Stimulated activated CD4-positive, alpha-beta T cell treated with anti-CD3 and anti-CD28 coated beads, TNF-alpha, amount 100 ng/mL, for 1 hour (primary cell): ENCODE data around the gene ZNF816.
"Not testable (repeated sequence)": the region's sequence is repeated elsewhere in the genome, so short reads cannot be mapped to it uniquely, and the experiment has no call there.

ENCODE experiments used
- DNase-seq, 3 donors: peaks; one replicate each; pipeline ENCODE4 v3.0.0-alpha.2; 2020; ENCODE audit warnings: low read depth in 3 of 3, low spot score in 1 of 3

ZNF816 gene

DNA sequence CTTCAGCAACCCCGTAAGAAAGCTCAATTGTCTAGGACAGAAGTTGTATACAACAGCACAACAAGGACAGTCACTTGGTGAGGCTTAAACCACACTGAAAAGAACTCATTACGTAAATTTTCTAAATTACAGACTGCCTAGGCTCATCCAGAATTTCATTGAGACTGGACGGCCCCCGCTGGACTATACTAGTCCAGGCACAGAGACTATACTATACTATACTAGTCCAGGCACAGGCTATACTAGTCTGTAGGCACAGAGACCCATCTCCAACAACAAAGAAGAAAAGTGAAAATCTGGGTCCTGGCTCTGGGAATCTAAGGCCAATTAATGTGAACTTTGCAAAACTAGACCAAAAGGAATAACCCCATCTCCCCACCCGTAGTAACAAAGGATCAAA, 700 bp downstream of the ZNF816 start:
- DNase-seq = no peak

DNA sequence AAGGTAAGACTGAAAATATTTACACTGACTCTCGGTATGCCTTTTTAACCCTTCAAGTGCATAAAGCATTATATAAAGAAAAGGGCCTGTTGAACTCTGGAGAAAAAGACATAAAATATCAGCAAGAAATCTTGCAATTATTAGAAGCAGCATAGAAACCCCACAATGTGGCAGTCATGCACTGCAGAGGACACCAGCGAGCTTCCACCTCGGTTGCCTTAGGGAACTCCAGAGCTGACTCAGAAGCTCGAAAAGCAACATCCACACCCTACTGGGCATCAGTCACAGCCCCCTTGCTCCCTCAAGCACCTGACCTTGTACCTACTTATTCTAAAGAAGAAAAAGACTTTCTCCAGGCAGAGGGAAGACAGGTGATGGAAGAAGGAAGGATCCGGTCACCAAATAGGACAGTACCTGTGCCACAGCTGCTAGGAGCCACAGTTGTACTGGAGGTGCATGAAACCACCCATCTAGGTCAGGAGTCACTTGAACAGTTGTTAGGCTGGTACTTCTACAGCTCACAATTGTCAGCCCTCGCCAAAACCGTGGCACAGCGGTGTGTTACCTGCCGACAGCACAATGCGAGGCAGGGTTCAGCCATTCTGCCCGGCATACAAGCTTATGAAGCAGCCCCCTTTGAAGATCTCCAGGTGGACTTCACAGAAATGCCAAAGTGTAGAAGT, 2.9 kb downstream of the ZNF816 start:
- no peak for DNase-seq

DNA sequence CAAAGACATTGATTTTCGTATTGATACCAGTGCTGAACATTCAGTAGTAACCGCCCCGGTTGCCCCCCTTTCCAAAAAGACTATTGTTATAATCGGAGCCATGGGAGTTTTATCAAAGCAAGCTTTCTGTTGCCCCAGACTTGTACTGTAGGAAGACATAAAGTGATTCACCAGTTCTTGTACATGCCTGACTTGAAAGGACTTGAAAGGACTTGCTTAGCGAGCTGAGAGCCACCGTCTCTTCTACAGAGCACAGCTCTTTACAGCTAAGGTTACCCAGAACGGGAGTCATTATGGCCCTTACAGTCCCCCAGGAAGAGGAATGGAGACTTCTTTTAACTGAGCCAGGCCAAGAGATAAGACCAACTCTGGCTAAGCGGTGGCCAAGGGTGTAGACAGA, 5.1 kb downstream of the ZNF816 start:
- DNase-seq = no peak

DNA sequence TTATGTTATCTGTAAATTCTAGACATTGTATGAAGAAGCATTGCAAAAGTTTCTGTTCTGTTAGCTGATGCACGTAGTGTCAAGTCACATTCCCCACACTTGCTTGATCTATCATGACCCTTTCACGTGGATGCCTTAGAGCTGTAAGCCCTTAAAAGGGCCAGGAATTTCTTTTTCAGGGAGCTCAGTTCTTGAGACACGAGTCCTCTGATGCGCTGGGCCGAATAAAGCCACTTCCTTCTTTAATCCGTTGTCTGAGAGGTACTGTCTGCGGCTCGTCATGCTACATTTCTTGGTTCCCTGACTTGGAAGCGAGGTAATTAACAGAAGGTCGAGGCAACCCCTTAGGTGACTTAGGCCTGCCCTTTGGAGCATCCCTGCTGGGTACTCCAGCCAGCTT, 5.8 kb downstream of the ZNF816 start:
- no peak for DNase-seq

DNA sequence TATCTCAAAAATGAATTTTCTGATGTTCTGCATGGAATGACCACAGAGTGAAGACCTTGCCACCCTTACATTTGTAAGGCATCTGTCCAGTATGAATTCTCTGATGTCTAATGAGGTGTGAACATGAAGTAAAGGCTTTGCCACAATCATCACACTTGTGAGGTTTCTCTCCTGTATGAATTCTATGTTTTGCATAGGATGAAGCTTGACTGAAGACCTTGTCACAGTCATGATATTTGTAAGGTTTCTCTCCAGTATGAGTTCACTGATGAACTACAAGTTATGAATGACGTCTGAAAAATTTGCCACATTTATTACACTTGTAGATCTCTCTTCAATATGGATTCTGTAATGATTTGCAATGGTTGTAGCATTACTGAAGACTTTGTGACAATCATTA, 13.3 kb downstream of the ZNF816 start:
- no peak for DNase-seq

DNA sequence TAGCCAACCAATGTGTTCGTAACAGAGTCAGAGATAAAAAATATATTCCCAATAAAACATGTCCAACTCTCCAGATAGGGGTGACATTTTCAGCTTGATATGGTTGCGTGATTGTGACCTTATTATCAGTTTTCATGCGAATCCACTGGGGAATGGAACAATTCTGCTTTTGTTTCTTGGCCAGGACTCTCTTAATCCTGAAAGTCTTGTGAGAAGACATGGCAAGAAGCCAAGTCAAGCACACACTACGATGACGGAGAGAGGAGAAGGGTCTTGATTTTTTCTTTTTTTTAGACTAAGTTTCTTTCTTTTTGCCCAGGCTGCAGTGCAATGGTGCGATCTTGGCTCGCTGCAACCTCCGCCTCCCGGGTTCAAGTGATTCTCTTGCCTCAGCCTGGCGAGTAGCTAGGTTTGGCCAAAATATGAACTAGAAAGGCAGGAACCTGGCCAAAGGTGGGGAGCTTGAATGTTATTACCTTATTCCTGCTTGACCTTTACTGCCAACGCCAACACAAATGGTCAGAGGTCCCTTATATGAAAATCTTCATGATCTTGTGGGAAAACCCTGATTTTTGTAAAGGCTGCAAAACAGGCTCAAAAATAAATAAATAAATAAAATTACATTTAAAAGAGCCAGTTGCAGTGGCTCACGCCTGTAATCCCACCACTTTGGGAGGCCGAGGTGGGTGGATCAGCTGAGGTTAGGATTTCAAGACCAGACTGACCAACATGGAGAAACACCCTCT, 14.5 kb downstream of the ZNF816 start:
- no peak for DNase-seq

DNA sequence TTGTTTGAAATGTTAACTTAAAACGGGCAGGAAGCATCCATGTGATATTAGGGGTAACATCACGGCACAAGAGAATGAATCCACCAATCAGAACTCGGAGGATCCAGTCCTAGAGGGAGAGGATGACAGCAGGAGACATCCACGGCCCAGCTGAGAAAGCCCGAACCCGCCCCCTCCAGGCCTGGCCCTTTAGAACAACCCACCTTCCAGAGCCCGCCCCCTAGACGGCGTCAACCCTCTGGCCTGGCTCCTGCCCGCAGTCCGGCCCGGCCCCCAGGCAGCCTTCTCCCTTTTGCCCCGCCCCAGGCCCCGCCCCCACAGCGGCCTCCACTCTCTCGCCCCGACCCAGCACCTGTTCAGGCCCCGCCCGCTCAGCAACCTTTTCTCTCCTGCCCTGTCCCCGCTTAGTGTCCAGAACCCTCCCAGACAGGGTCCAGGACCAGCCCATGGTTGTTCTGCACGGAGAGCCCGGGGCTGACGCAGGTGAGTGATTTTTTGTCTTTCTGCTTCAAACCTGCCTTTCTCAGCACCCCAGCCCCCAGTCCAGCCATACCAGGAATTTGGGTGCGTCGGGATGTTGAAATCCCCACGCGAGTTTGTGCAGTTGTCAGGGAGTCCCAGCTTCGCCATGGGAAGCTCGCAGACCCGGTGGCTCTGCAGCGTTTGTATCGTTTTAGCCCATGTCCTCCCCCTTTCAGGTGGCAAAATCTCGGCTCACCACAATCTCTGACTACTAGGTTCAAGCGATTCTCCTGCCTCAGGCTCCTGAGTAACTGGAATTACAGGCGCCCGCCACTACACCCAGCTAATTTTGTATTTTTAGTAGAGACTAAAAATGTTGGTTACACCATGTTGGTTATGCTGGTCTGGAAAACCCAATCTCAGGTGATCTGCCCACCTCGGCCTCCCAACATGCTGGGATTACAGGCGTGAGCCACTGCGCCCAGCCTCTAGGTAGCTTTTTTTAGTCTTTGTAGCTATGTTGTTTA, 16.1 kb downstream of the ZNF816 start:
- no peak for DNase-seq

DNA sequence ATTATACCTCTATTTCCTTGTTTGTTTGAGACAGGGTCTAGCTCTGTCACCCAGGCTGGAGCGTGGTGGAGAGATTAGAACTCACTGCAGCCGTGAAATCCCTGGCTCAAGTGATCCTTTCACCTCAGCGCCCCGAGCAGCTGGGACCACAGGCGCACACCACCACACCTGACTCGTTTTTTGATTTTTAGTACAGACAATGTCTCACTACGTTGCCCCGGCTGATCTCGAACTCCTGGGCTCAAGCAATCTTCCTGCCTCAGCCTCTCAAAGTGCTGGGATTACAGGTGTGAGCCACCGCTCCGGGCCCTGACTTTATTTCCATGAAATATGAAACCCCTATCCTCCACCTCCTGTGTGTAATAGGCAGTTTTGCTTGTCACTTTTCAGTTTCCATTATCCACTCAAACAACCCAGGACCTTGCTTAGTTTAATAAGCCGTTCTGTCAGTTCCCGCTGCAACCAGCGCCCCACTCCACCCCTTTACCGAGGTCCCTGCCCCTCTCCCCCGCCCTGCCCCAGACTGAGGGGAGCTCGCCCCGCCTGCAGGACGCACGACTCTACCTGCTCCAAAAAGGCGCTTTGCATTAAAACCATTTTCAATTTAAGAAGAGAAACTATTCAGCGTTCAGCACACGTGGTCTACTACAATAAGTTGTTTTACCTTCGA, 16.9 kb downstream of the ZNF816 start:
- DNase-seq = no peak

DNA sequence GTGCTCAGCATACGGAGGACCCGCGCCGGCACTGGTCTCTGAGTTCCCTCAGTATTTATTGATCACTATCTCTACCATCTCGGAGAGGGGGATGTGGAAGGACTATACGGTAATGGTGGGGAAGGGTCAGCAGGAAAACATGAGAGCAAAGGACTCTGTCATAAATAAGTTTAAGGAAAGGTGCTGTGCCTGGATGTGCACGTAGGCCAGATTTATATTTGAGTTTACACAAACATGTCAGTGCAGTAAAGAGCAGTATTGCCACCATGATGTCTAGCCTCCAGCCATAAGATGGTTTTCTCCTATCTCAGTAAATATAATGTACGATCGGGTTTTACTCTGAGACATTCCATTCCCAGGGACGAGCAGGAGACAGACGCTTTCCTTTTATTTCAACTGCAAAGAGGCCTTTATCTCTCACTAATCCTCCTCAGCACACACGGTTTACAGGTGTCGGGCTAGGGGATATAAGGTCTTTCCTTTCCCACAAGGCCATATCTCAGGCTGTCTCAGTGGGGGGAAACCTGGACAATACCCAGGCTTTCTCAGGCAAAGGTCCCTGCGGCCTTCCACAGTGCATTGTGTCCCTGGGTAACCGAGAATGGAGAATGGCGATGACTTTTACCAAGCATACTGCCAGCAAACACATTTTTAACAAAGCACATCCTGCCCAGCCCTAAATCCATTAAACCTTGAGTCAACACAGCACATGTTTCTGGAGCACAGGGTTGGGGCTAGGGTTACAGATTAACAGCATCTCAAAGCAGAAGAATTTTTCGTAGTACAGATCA, 17.8 kb downstream of the ZNF816 start:
- DNase-seq = not testable (repeated sequence)

DNA sequence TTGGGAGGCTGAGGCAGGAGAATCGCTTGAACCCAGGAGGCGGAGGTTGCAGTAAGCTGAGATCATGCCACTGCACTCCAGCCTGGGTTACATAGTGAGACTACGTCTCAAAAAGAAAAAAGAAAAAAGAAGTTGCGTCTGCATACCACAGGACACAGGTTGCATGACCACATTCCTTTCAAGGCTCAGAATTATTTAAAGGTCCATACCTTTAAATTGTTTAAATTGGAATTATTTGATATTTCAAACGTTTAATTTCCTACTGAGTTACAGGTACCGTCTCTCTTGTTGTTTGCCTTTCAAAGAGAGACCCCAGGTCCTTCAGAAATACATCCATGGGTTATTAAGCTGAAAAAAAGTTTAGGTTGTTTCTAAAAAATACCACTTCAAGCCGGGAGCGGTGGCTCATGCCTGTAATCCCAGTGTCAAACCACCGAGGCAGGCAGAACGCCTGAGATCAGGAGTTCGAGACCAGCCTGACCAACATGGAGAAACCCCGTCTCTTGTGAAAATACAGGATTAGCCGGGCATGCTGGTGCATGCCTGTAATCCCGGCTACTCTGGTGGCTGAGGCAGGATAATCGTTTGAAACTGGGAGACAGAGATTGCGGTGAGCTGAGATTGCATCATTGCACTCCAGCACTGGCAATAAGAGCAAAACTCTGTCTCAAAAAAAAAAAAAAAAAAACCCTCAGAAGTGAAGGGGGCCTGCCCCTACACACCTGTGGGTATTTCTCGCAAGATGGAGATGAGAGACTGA, 18.6 kb downstream of the ZNF816 start:
- DNase-seq = no peak

DNA sequence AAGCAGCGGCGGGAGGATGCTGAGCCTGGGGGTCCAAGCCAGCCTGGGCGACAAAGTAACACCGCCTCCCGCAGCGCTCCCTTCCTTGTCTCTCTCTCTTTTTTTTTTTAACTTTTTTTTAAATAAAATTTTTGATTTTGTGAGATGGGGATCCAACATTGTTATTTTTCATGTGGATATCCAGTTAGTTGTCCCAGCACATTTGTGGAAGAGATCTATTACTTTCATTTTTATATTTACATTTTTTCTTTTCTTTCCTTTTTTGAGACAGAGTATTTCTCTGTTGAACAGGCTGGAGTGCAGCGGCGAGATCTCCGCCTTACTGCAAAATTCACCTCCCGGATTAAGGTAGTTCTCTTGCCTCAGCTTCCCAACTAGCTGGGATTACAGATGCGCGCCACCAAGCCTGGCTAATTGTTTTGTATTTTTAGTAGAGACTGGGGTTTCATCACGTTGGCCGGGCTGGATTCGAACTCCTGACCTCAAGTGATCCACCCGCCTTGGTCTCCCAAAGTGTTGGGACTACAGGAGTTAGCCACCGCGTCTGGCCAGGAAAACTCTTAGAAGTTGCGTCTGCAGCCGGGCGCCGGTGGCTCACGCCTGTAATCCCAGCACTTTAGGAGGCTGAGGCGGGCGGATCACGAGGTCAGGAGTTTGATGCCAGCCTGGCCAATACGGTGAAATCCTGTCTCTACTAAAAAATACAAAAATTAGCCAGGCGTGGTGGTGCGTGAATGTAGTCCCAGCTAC, 19.4 kb downstream of the ZNF816 start:
- no peak for DNase-seq

DNA sequence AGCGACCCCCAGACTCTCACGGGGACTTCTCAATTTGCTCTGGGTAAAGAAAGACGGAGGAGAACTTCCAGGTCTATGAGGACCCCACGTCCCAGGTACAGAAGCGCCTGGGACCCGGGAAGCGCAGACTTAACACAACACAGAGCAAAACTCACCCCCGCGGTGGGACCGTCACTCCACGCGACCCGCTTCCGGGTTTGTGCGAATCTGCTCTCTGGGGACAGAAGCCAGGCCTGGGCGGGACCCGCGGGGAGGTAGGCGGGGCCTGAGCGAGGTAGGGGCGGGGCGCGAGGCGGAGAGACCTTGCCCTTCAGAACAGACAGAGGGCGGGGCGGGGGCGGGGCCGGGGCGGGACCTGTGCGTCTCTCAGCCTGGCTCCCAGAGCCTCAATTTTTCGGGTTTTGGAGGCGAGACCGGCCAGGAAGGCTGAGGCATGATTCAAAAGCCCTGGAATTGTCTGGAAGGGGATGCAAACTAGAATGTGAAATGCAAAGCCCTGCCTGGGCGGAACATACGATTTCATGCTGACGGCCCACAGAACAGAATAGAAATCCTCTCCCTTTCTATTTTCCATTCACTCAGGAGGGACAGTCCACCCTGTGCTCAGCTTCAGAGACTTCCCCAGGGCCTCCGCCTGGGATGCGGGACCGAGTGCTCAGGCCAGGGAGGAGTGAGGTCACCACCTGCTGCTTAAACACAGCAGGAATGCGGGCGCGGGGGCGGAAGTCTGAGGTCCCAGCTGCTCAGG, 20.1 kb downstream of the ZNF816 start:
- DNase-seq = peak; percentile 81 to 95 (median 87)

DNA sequence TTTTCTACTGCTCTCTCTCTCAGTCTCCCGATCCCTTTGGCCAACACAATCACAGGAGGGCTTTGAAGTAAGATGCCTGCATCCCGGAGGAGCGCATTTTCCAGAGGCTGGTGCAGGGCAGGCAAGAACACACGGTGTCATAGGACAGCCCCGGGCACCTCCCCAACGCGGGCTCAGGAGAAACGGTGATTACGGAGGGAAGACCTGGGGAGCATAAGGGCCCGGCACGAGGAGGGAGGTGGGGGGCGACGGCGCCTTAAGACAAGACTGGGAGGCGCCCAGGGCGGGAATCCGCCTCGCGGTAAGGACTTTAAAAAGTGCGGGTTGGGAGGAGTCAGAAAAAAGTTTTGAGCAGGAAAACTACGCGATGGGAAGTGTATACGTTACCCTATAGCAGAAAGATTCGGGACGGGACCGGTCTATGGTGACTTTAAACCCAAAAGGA, 20.7 kb downstream of the ZNF816 start:
- DNase-seq = peak in 1 of 3 donors; percentile 7

DNA sequence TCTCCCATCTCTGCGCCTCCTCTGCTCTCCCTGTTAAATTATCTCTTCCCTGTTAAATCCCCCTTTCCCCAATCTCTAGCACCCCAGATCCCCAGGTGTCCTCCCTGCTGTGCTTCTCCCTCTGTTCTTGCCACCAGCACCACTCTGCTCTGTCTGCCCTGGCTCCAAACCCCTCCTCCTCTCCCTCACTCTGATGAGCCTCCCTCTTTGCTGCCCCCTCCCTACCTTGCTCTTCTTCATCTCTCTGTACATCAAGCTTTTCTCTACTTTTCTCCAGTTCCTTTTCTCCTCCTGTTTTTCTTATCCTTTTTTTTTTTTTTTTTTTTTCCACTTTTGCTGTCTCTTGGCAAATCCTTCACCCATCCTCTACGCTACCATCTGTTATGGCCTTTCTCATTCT, 21.2 kb downstream of the ZNF816 start:
- not testable (repeated sequence) for DNase-seq

DNA sequence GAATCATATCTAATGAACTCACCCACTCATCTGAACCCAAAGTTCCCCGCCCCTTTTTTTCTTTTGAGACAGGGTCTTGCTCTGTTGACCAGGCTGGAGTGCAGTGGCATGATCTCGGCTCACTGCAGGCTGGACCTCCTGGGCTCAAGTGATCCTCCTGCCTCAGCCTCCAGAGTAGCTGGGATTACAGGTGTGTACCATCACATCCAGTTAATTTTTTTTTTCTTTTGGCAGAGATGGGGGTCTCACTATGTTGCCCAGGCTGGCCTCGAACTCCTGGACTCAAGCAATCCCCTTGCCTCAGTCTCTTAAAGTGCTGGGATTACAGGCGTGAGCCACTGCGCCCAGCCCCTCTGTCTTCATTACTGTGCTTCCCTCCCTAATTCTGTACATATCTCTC, 21.8 kb downstream of the ZNF816 start:
- DNase-seq = not testable (repeated sequence)

DNA sequence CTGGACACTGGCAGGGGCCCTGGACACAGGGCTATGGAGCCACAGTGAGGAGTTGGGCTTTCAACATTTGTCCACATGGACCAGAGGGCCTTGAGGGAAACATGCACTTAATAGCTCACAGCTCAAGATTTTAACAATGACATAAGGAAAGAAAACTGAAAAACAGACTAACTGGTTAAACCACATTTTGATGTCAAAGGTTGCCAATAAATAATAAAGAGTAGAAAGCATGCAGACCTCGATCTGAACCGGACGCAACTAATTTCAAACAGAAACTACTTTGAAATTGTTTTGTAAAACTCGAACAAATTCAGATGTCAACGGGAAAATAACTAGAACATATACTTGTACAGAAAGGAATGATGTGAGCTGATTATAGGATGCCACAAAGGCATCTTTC, 23.9 kb downstream of the ZNF816 start:
- no peak for DNase-seq

DNA sequence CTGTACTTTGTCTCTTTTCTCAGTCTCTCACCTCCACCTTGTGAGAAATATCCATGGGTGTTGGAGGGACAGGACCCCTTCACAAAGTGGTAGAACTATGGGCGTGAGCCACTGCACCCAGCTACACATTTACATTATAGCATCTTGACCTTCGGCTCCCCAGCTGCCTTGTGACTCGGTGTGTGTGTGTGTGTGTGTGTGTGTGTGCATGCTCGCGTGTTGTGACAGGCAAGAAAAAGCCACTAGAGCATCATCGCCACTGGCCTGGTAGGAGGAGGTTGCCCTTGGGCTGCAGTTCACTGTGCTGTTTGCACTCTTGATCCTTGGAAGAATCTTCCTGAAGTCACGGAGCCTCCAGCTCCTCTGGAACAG, 25.7 kb downstream of the ZNF816 start:
- DNase-seq = no peak
